Activated CD4-positive, alpha-beta T cell treated with anti-CD3 and anti-CD28 coated beads for 24 hours (primary cell): ENCODE results near the gene COX6A2.

Source experiments
- DNase-seq, 2 donors: peaks; one replicate each; pipeline ENCODE4 v3.0.0-alpha.2; 2020; ENCODE audit warnings: low read depth in 2 of 2

COX6A2 gene

DNA sequence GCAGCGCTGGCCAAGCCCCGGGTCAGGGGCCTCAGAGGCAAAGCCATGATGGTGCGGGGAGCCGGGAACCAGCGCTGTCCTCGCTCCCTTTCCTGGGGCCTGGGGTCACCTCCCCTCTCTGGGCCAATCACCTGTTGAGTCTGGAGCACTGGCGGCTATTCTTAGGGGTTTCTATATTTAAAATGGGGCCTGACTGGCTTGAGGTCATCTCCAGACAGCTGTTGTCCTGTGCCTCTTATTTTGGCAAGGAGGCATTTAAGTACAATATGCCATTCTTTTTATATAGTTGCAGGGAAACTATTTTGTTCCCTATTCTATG is at the start of gene COX6A2:
Gene COX6A2, minus strand, starts transcription at position 82 of the 319 bp plus-strand sequence. Its CDS starts 35 bp downstream, at position 47.
- DNase-seq = no peak

DNA sequence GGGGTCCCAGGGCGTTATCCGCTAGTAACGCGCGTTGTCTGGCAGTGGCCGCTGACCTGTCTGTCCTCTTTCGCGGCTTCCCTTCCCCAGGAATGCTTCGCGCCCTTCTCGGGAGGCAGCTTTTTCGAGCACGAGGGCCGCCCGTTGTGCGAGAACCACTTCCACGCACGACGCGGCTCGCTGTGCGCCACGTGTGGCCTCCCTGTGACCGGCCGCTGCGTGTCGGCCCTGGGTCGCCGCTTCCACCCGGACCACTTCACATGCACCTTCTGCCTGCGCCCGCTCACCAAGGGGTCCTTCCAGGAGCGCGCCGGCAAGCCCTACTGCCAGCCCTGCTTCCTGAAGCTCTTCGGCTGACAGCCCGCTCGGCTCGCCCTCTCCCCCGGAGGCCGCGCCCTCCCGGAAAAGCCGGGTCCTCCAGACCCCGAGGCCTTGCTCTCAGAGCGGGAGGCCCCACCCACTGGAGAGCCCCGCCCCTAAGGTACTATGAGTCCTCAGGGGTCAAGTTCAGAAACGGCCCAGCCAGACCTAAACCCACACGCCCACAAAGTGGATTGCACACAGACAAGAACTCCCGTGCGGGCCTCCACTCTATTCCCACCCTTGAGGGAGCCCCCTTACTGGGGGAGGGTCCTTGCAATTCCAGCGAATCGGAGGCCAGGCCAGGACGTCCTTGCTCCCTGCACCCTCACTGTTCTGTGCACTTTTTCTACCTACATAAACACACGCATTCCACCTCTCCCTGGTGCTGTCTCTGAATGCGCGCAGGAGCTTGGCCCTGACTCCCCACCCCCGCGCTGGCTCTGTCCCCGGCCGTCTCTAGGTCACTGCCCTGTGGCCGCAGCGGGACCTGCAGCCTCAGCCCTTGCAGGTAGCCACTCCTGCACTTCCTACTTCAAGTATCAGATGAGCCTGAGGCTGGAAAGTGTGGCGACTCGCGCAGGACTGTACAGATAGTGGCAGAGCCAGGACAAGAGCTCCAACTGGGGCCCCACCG is 49.4 kb upstream of the COX6A2 start:
- peak in 1 of 2 donors; percentile 30 for DNase-seq

DNA sequence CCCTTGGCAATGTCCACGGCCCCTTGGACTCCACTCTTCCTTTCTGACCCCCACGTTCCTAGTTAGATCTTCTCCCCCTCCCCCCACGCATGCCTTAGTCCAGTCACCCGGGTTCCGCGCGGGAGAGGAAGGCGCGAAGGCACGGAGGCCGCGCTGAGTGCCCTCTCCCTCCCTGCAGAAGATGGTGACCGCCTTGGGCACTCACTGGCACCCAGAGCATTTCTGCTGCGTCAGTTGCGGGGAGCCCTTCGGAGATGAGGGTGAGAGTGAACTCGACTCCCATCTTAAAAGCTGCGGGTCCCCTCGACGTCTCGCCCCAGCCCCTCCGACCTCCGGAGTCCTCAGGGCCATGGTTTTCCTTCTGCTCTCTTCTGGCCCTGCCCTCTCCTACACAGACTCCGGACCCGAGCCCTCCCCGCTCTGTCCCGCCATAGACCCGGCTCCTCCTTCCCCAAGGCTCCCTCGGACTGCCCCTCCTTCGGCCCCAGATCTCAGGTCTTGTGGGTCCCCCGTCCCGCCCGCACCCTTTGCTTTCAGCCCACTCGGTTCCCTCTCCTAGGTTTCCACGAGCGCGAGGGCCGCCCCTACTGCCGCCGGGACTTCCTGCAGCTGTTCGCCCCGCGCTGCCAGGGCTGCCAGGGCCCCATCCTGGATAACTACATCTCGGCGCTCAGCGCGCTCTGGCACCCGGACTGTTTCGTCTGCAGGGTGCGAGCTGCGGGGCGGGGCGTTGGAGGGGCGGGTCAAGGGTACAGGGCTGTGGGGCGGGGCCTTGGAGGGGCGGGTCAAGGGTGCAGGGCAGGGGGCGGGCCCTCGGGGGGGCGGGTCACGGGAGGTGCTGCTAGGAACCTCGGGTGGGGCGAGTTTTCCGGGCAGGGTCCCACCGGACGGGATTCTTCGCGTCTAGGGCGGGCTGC is 48.4 kb upstream of the COX6A2 start:
- DNase-seq = peak; percentile 89 to 90

DNA sequence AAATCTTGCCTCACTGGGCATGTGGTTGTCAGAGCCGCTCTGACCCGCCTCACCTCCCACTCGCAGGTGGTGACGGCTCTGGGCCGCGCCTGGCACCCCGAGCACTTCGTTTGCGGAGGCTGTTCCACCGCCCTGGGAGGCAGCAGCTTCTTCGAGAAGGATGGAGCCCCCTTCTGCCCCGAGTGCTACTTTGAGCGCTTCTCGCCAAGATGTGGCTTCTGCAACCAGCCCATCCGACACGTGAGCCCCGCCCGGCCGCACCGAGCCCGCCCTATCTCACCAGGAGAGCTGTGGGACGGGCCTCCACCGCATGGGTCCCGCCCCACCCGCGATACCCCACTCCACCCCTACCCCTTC is 47.8 kb upstream of the COX6A2 start:
- no peak for DNase-seq

DNA sequence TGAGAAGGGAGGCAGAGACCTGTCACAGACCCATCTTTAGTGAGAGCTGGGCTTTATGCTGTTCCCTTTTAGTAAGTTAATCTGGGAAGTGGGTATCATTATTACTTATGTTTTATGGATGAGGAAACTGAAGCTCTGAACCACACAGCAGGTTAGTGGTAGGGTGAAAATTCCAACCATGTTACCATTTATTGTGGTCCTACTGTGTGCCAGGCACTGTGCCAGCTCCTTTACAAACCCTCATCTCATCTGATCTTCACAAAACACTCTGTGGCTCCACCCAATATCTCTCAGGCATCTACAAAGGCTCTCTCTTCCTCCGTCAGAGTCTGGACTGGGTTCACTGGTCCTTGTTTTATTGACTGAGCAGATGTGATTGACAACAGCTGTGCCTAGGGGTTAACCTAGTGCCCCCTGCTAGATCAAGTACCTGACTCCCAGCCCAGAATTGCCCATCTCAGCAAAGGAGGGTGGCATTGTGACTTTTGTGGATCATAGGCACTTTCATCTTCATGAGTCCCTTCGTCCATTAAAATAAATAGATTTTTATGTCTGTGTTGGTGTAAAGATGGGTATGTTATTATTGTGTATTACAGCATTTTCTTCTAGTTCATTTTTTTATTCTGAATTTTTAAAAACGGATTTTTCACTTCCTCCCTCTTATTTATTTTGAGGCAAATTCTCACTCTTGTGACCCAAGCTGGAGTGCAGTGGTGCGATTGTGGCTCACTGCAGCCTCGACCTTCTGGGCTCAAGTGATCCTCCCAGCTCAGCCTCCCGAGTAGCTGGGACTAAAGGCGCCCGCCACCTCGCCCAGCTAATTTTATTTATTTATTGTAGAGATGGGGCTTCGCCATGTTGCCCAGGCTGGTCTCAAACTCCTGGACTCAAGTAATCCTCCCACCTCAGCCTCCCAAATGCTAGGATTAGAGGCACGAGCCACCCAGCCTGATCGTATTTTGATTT is 46.9 kb upstream of the COX6A2 start:
- DNase-seq = no peak

DNA sequence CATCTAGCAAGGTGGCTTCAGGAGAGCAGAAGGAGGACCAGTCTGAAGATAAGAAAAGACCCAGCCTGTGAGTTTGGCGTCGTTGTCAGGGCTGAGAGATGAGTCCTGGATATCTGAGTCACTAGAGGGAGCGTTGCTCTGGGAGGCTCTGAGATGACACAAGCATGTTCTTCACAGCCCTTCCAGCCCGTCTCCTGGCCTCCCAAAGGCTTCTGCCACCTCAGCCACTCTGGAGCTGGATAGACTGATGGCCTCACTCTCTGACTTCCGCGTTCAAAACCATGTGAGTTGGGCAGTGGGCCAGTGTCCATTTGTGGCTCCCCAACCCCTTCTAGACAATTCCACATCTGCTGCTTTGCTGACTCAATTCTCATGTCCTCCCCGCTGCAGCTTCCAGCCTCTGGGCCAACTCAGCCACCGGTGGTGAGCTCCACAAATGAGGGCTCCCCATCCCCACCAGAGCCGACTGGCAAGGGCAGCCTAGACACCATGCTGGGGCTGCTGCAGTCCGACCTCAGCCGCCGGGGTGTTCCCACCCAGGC is 46.1 kb upstream of the COX6A2 start:
- DNase-seq = no peak

DNA sequence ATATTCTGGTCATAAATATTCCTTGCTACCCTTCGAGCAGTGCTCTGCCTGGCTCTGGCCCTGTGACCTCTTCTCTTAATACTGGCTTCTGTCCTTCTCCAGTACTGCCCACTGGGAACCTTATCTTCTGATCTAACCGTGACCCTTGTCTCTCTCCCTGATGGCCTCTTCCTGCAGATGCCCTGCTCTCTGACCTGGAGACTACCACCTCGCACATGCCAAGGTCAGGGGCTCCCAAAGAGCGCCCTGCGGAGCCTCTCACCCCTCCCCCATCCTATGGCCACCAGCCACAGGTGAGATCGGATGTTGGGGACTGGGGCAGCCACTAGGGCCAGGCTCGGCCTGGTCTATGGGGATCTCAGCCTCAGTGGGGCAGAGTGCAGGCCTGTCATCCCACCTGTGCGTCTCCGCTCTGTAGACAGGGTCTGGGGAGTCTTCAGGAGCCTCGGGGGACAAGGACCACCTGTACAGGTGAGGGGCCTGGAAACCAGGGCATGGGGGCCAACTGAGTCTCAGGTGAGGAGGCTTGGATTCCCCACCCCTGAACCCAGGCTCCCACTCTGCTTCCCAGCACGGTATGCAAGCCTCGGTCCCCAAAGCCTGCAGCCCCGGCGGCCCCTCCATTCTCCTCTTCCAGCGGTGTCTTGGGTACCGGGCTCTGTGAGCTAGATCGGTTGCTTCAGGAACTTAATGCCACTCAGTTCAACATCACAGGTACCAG is 45.3 kb upstream of the COX6A2 start:
- DNase-seq = no peak

DNA sequence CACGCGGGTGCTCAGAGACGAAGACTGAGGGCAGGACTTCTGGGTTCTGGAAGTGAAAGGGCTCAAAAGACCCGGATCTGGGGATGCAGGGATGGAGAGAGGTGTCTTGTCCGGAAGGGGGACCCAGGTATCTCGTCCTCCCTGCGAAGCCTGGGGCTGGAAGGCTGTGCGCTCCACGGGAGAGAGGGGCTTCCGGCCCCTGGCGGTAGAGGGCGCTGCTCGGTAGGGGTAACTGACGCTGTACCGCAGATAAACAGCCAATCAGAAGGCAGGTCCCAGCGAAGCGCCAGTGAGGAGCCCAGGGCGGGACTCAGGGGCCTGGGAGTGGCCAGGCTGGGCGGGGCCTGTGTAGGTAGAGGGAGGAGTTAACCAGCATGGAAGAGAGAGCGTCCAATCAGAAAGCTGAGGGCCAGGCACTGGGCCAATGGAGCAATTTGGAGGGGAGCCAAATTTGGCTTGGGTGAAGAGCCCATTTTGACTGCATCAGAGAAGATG is 44.6 kb upstream of the COX6A2 start:
- DNase-seq = peak in 1 of 2 donors; percentile 20

DNA sequence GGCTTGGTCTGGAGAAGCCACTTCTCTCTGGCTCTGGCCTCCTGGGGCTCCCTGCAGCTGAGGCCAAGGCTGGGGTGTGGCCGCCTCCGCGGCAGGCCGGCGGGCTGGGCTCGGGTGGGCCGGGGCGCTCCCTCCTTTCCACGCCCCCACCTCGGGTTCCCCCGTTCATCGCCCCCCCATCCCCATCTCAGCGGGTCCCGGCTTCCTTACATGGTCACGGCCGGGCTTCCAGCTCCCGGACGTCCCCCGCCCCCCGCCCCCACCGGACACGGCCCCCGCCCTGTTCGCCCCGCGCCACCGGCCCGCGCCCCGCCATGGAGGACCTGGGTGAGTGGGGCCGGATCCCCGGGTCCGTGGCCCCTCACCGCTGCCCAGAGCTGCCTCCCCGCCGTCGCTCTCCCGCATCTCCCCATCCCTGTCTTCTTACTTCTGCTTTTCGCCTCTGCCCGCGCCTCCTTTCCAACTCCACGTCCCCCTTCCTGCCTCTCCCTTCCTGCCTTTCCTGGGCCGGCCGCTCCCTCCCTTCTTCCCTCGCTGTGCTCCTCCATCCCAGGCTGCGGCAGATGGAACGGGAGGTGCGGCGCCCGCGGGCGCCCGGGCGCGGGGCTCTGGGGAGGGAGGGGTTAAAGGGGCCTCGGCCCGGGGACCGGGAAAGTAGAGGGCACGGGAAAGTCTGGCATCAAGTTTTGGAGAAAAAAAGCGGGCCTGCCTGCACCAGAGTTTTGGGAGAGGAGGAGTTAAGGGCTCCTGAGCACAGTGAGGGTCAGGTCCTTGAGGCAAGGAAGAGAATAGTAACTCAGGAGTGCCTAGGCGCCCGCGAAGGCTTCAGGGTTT is 43.9 kb upstream of the COX6A2 start, which contains the start of gene TGFB1I1:
Gene TGFB1I1, plus strand, starts transcription at position 278 of the 834 bp plus-strand sequence. Its CDS starts 37 bp downstream, at position 315.
- no peak for DNase-seq

DNA sequence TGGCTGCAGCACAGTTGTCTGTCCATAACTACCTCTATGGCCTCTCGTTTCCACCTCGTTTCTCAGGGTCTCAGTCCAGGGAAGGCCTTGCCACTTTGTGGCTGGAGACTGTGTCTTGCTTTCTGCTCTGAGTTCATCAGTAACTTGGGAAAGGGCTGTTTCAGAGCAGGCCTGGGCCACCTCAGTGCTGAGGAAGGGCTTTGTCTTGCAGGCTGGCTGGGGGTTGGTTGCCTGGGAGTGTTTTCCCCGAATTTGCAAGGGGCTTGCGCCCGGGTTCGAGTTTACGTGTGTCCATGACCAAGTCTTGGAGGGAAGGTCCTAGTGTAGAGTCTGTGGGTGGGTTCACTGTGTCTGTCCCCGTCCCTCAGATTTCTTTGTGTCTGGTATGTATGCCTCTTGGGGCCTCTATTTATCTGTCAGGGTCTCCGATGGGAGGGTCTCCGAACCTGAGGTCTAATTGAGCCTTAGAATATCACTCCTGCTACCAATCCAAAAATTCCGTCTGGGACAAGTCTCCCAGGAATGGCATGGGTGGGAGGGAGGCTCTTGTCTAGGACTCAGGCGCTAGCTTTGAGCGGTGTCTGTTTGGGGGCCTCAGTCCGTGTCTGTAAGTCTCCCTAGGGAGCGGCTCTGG is 43.2 kb upstream of the COX6A2 start:
- no peak for DNase-seq

DNA sequence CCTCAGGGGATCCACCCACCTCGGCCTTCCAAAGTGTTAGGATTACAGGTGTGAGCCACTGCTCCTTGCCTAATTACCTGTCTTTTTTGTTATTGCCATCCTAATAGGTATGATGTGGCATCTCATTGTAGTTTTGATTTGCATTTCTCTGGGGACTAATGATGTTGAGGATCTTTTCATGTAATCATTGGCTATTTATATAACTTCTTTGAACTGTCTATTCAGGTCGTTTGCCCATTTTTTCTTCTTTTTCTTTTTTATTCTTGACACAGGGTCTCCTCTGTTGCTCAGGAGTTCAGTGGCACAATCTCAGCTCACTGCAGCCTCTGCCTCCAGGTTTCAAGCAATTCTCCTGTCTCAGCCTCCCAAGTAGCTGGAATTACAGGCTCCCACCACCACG is 42.5 kb upstream of the COX6A2 start:
- no peak for DNase-seq

DNA sequence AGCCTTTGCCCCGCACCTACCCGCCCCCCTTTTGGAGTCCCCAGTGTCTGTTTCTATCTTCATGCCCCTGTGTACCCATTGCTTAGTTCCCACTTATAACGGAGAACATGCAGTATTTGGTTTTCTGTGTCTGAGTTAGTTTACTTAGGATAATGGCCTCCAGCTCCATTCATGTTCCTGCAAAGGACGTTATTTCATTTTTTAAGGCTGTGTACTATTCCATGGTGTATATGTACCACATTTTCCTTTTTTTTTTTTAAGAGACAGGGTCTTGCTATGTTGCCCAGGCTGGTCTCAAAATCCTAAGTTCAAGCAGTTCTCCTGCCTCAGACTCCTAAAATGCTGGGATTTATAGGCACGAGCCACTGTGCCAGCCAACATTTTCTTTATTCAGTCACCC is 39.7 kb upstream of the COX6A2 start:
- no peak for DNase-seq

DNA sequence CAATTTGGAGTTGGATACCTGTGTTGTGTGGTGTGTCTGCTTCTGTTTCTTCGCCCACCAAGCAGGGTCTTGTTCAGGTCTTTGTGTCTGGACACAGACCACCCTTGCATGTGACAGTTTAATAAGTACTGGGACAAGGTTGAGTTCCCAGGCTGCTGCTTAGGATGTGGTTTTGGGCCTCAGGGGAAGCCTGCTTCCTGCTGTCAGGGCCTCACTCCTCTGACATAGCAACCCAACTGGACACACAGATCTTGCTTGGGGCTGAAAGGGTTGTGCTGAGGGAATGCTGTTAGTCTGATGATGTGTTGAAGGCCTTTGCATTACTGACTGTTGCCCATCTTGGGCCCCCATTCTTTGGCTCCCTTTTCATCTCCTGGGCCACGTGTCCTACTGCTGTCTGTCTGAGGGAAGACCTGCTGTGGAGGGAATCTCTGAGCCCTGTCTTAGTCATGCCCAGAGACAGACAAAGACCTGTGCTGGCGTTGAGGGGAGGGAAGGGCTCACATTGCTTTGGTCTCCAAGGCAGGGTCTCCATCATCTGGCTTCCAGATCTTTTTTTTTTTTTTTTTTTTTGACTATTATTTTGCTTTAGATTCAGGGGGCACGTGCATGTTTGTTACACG is 39.1 kb upstream of the COX6A2 start:
- DNase-seq = no peak

DNA sequence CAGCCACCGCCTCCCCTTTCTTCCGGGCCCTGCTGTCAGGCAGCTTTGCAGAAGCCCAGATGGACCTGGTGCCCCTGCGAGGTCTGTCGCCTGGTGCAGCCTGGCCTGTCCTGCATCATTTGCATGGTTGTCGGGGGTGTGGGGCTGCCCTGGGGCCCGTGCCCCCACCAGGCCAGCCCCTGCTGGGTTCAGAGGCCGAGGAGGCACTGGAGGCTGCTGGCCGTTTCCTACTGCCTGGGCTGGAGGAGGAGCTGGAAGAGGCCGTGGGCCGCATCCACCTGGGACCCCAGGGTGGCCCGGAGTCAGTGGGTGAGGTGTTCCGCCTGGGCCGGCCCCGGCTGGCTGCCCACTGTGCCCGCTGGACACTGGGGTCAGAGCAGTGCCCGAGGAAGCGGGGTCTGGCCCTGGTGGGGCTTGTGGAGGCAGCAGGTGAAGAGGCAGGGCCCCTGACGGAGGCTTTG is 38.3 kb upstream of the COX6A2 start:
- no peak for DNase-seq

DNA sequence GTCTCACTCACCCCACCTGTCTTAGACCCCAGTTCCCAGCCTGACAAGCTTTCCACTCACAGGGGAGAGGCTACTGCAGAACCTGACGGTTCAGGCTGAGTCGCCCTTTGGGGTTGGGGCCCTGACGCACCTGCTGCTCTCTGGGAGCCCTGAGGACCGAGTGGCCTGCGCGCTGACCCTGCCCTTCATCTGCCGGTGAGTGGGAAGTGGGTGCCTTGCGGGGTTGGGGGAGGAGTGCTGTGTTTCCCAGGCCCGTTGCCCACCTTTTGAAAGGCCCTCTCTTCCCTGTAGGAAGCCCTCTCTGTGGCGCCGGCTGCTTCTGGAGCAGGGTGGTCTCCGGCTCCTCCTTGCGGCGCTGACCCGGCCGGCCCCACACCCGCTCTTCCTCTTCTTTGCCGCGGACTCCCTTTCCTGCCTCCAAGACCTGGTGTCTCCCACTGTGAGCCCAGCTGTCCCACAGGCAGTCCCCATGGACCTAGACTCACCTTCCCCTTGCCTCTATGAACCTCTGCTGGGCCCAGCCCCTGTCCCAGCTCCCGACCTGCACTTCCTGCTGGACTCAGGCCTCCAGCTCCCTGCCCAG is 37.7 kb upstream of the COX6A2 start:
- no peak for DNase-seq

DNA sequence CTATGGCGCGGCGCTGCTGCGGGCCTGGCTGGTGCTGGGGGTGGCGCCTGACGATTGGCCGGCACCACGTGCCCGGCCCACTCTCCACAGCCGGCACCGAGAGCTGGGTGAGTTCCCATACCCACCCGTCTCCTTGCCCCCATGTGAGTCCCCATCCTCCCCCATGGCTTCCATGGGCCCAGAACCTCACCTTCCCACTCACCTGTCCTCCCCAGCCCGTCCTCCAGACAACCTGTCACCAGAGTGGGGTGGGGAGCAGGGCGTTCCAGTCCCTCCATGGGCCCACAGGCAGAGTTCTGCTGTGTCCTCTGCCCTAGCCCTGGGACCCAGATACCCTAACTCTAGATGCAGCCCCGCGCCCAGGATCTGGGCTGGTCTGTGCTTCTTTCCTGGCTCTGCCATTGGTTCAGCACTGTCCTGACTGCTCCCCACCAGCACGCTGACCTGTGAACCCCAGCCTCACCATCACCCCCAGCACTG is 36.7 kb upstream of the COX6A2 start:
- DNase-seq = no peak

DNA sequence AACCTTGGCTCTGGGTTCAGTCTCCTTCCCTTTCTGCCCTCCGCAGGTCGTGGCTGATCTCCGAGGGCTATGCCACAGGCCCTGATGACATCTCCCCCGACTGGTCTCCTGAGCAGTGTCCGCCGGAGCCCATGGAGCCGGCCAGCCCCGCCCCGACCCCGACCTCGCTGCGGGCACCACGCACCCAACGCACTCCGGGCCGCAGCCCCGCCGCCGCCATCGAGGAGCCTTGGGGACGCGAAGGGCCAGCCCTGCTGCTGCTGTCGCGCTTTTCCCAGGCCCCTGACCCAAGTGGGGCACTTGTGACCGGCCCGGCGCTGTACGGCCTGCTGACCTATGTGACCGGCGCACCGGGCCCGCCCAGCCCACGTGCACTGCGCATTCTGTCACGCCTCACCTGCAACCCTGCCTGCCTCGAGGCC is 36.2 kb upstream of the COX6A2 start:
- DNase-seq = no peak
